DMS114 treated with DMSO at 0.1 percent for 48 hours (cell line): ENCODE results near the gene IL16.

Experiments used
- DNase-seq: peaks from one replicate; lab custom pipeline; 2025; ENCODE audit not compliant: unreplicated experiment; lab: John Stamatoyannopoulos, UW

IL16 gene

GRCh38 chr15:81361891-81362290 lies 165.2 kb downstream of the IL16 start:
- no peak for DNase-seq

DNA sequence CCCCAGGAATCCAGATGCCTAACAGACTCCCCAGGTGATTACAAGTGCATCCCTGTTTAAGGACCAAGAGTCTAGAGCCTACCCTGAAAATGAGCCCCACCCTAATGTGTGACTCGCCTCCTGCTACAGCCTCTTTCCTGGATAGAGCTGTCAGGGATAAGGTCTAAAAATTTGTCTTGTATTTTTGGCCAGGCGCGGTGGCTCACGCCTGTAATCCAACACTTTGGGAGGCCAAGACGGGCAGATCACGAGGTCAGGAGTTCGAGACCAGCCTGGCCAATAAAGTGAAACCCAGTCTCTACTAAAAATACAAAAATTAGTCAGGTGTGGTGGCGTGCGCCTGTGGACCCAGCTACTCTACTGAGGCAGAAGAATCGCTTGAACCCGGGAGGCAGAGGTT lies 166.1 kb downstream of the IL16 start:
- no peak for DNase-seq

- no peak for DNase-seq
Measured at GRCh38 chr15:81363276-81363675, 166.6 kb downstream of the IL16 start.
